Measurements from ENCODE around the gene EFCAB9.

The EFCAB9 gene

GRCh38 chr5:172235827-172236736, 42.1 kb downstream of the EFCAB9 start:
- DNase-seq (ENCODE audit: extremely low read depth, insufficient read length), result no peak
- Histone ChIP-seq H3K4me3 (replicated peaks; ENCODE audit: low read depth, low read length) (no peak overlapping the region), H3K36me3 (ENCODE audit: control insufficient read depth, insufficient read depth, low read length) (no peaks in the 10 kb centered on the region; the same call in 1 of the 2 replicates), H3K27me3 (replicated peaks; ENCODE audit: control insufficient read depth, insufficient read depth, low read length) (no peaks in the 10 kb centered on the region)
- TF ChIP-seq, protein P1, sequence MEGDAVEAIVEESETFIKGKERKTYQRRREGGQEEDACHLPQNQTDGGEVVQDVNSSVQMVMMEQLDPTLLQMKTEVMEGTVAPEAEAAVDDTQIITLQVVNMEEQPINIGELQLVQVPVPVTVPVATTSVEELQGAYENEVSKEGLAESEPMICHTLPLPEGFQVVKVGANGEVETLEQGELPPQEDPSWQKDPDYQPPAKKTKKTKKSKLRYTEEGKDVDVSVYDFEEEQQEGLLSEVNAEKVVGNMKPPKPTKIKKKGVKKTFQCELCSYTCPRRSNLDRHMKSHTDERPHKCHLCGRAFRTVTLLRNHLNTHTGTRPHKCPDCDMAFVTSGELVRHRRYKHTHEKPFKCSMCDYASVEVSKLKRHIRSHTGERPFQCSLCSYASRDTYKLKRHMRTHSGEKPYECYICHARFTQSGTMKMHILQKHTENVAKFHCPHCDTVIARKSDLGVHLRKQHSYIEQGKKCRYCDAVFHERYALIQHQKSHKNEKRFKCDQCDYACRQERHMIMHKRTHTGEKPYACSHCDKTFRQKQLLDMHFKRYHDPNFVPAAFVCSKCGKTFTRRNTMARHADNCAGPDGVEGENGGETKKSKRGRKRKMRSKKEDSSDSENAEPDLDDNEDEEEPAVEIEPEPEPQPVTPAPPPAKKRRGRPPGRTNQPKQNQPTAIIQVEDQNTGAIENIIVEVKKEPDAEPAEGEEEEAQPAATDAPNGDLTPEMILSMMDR (IDR thresholded peaks at IDR 0.05; ENCODE audit: insufficient read depth, low read length, poor library complexity, severe bottlenecking), result no peak

DNA sequence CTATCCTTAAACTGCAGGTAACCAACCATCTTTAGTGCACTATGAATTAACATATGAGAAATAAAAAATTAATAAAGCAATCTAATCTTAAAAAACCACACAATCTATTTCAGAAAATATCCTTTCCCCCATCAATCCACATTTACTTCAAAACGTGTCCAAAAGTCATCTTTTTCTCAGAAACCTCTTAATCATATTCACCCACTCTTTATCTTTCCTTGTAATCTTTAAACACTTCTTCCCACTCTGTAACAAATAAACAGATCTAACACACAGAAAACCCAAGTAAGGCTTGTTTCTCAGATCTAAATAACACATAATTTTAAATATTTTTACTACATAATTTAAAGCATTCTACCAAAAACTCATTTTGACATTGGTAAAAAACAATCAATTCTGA, 44.4 kb downstream of the EFCAB9 start:
- TF ChIP-seq, protein P1 (IDR thresholded peaks at IDR 0.05; ENCODE audit: insufficient read depth, low read length, poor library complexity, severe bottlenecking), result no peak
- Histone ChIP-seq H3K27me3 (replicated peaks; ENCODE audit: control insufficient read depth, insufficient read depth, low read length) (no peaks in the 10 kb centered on the region), H3K4me3 (replicated peaks; ENCODE audit: low read depth, low read length) (no peak overlapping the region), H3K36me3 (ENCODE audit: control insufficient read depth, insufficient read depth, low read length) (peaks cover 2% of the 10 kb centered on the region)
- no peak for DNase-seq (ENCODE audit: extremely low read depth, insufficient read length)

GRCh38 chr5:172243302-172243701, 49.3 kb downstream of the EFCAB9 start:
- no peaks in the 10 kb centered on the region for H3K27me3 ChIP-seq (replicated peaks; ENCODE audit: control insufficient read depth, insufficient read depth, low read length)
- peaks cover 2% of the 10 kb centered on the region for H3K36me3 ChIP-seq (ENCODE audit: control insufficient read depth, insufficient read depth, low read length)
- TF ChIP-seq, protein P1 (IDR thresholded peaks at IDR 0.05; ENCODE audit: insufficient read depth, low read length, poor library complexity, severe bottlenecking), result no peak
- H3K4me3 ChIP-seq (replicated peaks; ENCODE audit: low read depth, low read length), result no peak overlapping the region
- no peak for DNase-seq (ENCODE audit: extremely low read depth, insufficient read length)

GRCh38 chr5:172245046-172245445, 51.1 kb downstream of the EFCAB9 start:
- no peak for DNase-seq (ENCODE audit: extremely low read depth, insufficient read length)
- H3K27me3 ChIP-seq (replicated peaks; ENCODE audit: control insufficient read depth, insufficient read depth, low read length), result no peaks in the 10 kb centered on the region
- no peak overlapping the region for H3K4me3 ChIP-seq (replicated peaks; ENCODE audit: low read depth, low read length)
- H3K36me3 ChIP-seq (ENCODE audit: control insufficient read depth, insufficient read depth, low read length), result peaks cover 2% of the 10 kb centered on the region
- TF ChIP-seq, protein P1 (IDR thresholded peaks at IDR 0.05; ENCODE audit: insufficient read depth, low read length, poor library complexity, severe bottlenecking), result no peak

- H3K27me3 ChIP-seq (replicated peaks; ENCODE audit: control insufficient read depth, insufficient read depth, low read length), result no peaks in the 10 kb centered on the region
- no peak overlapping the region for H3K4me3 ChIP-seq (replicated peaks; ENCODE audit: low read depth, low read length)
- TF ChIP-seq, protein P1 (IDR thresholded peaks at IDR 0.05; ENCODE audit: insufficient read depth, low read length, poor library complexity, severe bottlenecking), result no peak
- peaks cover 2% of the 10 kb centered on the region for H3K36me3 ChIP-seq (ENCODE audit: control insufficient read depth, insufficient read depth, low read length)
- no peak for DNase-seq (ENCODE audit: extremely low read depth, insufficient read length)
These were observed 51.7 kb downstream of the EFCAB9 start for GRCh38 chr5:172245703-172246125.

All from GM06990 (cell line).